Measurements from ENCODE around the gene ZDHHC14. TPM values are rescaled to one million over a fixed set of nuclear protein-coding genes. Genes with fewer than 3 reads are reported as not detected.

The ZDHHC14 gene
- total and polyA plus RNA-seq, 7 donors: 2.4 to 12.6 (median 9.6) TPM

DNA sequence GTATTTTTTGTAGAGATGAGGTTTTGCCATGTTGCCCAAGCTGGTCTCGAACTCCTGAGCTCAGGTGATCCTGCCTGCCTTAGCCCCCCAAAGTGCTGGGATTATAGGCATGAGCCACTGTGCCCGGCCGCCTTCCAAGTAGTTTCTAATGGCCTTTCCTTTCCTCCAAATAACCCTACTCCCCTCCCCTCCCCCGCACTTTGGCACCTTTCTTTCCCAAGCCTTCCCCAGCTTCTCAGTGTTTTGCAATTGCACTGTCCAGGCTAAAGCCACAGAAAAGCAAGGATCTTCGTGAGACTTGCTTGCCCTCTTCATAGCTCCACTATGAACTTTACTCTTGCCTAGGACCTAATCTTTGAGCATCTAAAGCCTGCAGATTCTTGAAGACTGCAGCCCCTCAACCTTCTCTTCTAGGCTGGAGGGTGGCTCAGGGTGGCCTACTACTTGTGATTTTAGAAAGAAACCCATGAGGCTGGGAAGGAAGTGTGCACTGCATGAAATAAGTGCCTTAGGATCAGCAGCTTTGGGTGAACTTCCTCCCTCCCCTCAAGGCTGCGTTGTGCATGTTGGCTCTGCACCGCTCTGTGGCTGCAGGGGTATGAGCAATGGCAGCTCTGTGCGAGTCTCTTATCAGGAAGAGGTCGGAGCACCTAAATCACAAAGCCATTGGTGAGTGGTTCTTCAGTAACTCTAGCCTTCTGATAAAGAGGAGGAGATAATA is 289.6 kb downstream of the ZDHHC14 start:
- Histone ChIP-seq H3K36me3 (no peaks in the 10 kb centered on the region), H3K27me3 (no peaks in the 10 kb centered on the region), H3K27ac (peak overlapping the region; percentile 60 to 79 (median 65)), H3K9me3 (no peaks in the 10 kb centered on the region), H3K4me3 (no peak overlapping the region), H3K4me1 (peaks cover 0 to 23% (median 19%) of the 10 kb centered on the region in 4 donors)
- intact Hi-C loops (cut with DNase I): no loop called here
- TF ChIP-seq CTCF (IDR thresholded peaks at IDR 0.05) (no peak), EP300 (IDR thresholded peaks at IDR 0.05) (no peak), POLR2AphosphoS5 (IDR thresholded peaks at IDR 0.05) (no peak), POLR2A (IDR thresholded peaks at IDR 0.05) (no peak)
- 73 to 91% methylated on average over 9 of the region's 9 CpGs for WGBS, 2 donors
- DNase-seq: peak; percentile 78

DNA sequence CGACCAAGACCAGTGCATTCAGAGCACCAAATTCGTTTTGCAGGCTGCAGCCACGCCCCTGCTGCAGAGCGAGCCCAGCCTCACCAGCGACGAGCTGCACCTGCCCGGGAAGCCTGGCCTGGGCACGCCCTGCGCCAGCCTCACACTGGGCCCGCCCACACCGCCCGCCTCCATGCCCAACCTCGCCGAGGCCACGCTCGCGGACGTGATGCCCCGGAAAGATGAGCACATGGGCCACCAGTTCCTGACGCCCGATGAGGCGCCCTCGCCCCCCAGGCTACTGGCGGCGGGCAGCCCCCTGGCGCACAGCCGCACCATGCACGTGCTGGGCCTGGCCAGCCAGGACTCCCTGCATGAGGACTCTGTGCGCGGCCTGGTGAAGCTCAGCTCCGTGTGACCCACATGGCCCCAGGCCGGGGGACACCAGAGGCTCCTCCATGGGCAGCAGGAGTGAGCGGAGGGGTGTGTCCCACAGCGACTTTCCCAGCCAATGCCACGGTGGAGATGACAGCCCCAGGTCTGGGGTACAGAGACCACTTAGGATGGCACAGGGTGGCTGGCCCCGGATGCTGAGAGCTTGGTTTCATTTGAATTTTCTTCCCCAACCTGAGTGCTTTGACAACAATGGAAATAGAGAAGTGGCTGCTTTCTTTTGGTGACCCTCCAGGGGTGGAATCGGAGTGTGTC is 291.9 kb downstream of the ZDHHC14 start:
- Histone ChIP-seq H3K4me3 (no peak overlapping the region), H3K36me3 (no peaks in the 10 kb centered on the region), H3K4me1 (peaks cover 0 to 19% (median 14%) of the 10 kb centered on the region in 4 donors), H3K9me3 (no peaks in the 10 kb centered on the region), H3K27me3 (no peaks in the 10 kb centered on the region), H3K27ac (no peak overlapping the region)
- intact Hi-C loops (cut with DNase I): no loop called here
- WGBS, 2 donors: 92 to 95% methylated on average over 37 of the region's 37 CpGs
- TF ChIP-seq POLR2A (IDR thresholded peaks at IDR 0.05): no peak
- TF ChIP-seq POLR2AphosphoS5 (IDR thresholded peaks at IDR 0.05): no peak
- TF ChIP-seq EP300 (IDR thresholded peaks at IDR 0.05): no peak
- no peak for TF ChIP-seq CTCF (IDR thresholded peaks at IDR 0.05)
- DNase-seq: no peak

GRCh38 chr6:157673596-157673995 is 292.6 kb downstream of the ZDHHC14 start:
- no peak for TF ChIP-seq CTCF (IDR thresholded peaks at IDR 0.05)
- TF ChIP-seq EP300 (IDR thresholded peaks at IDR 0.05): no peak
- TF ChIP-seq POLR2A (IDR thresholded peaks at IDR 0.05): no peak
- TF ChIP-seq POLR2AphosphoS5 (IDR thresholded peaks at IDR 0.05): no peak

DNA sequence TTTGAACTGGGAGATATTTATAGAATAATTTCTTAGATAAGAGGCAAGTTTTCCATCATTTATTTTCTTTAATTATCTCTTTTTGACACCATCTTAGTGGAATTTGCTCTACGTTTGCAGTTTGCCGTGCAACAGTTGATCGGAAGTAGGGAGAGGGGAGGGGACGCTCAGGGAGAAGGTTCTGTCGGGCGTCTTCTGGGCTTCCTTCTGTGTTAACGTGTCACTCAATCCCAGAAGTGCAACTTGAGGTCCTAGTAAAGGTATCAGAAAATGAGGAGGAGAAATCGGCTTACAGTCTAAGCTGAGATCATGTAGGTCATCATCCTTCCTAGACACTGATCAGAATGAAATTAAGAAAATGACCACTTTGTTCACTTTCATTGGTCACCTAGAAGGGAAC is 293.1 kb downstream of the ZDHHC14 start:
- WGBS, 2 donors: 97% methylated on average over 8 of the region's 8 CpGs
- TF ChIP-seq POLR2AphosphoS5 (IDR thresholded peaks at IDR 0.05): no peak
- DNase-seq: no peak
- intact Hi-C loops (cut with DNase I): no loop called here
- H3K36me3 ChIP-seq: no peaks in the 10 kb centered on the region
- H3K27me3 ChIP-seq: no peaks in the 10 kb centered on the region
- H3K9me3 ChIP-seq: no peaks in the 10 kb centered on the region
- no peak overlapping the region for H3K4me3 ChIP-seq
- H3K4me1 ChIP-seq: peaks cover 0 to 19% (median 14%) of the 10 kb centered on the region in 4 donors
- no peak overlapping the region for H3K27ac ChIP-seq

More at GRCh38 chr6:157673596-157673995, 292.6 kb downstream of the ZDHHC14 start:
- Histone ChIP-seq H3K27me3 (no peaks in the 10 kb centered on the region), H3K4me1 (peaks cover 0 to 19% (median 14%) of the 10 kb centered on the region in 4 donors), H3K27ac (no peak overlapping the region), H3K9me3 (no peaks in the 10 kb centered on the region), H3K36me3 (no peaks in the 10 kb centered on the region), H3K4me3 (no peak overlapping the region)
- WGBS, 2 donors: 94 to 96% methylated on average over 15 of the region's 15 CpGs
- intact Hi-C loops (cut with DNase I): no loop called here
- DNase-seq: peak; percentile 60

- no peak overlapping the region for H3K27ac ChIP-seq
- no peaks in the 10 kb centered on the region for H3K9me3 ChIP-seq
- 42 to 63% methylated on average over 7 of the region's 7 CpGs for WGBS, 2 donors
- H3K27me3 ChIP-seq: no peaks in the 10 kb centered on the region
- peak; percentile 51 for DNase-seq
- no peak for TF ChIP-seq POLR2AphosphoS5 (IDR thresholded peaks at IDR 0.05)
- no peak for TF ChIP-seq POLR2A (IDR thresholded peaks at IDR 0.05)
- no peak for TF ChIP-seq EP300 (IDR thresholded peaks at IDR 0.05)
- no peak for TF ChIP-seq CTCF (IDR thresholded peaks at IDR 0.05)
- peaks cover 0 to 1% (median 0%) of the 10 kb centered on the region in 4 donors for H3K4me1 ChIP-seq
- H3K36me3 ChIP-seq: no peaks in the 10 kb centered on the region
- intact Hi-C loops (cut with DNase I): no loop called here
- no peak overlapping the region for H3K4me3 ChIP-seq
Observed at GRCh38 chr6:157675831-157676230, 294.8 kb downstream of the ZDHHC14 start.
